PC-3 (cell line): ENCODE measurements around the gene SHROOM1. TPM values are rescaled to one million over a fixed set of nuclear protein-coding genes. Genes with fewer than 3 reads are reported as not detected.
A peak's percentile ranks its signal among the peaks of the same experiment; 100 is the strongest.

ENCODE experiments used
- ATAC-seq: fragments of 200-7000 bp; cut with Tn5 transposase; 2 replicates; pipeline ENCODE4 v1.9.1; 2020; ENCODE audit warnings: mild to moderate bottlenecking, moderate library complexity
- BruUV-seq: library from RNA; stranded (reverse); fragments of 400-500 nt; replicated peaks from 2 replicates; lab custom pipeline; 2021; lab: Mats Ljungman, UMichigan
- CTCF ChIA-PET: fragments of 300-600 bp; sonication (Branson Sonifier 250); formaldehyde crosslinking; loops from one replicate; lab custom pipeline; 2022; ENCODE audit warnings: antibody characterized with exemption; lab: Charles Lee
- POLR2A ChIA-PET: fragments of 300-600 bp; sonication (Branson Sonifier 250); formaldehyde crosslinking; loops from one replicate; lab custom pipeline; 2022; ENCODE audit warnings: antibody characterized with exemption; ENCODE audit not compliant: unreplicated experiment; lab: Charles Lee
- DNase-seq: peaks from one replicate; pipeline ENCODE4 v3.0.0-alpha.2; 2015
- H2AFZ ChIP-seq: fragments of 300-600 bp; sonication (generic); 2 replicates; pipeline ENCODE4 v1.6.0; 2016; ENCODE audit warnings: antibody characterized with exemption, low read length
- H3F3A ChIP-seq: fragments of 300-600 bp; sonication (generic); one replicate; pipeline ENCODE4 v1.6.0; 2017; ENCODE audit warnings: antibody characterized with exemption, low read length, control low read depth, mild to moderate bottlenecking; ENCODE audit not compliant: unreplicated experiment
- H3K27ac ChIP-seq: fragments of 300-600 bp; sonication (generic); 2 replicates; pipeline ENCODE4 v1.5.1; 2016; ENCODE audit warnings: mild to moderate bottlenecking, low read length
- H3K27me3 ChIP-seq: fragments of 300-600 bp; sonication (generic); 2 replicates; pipeline ENCODE4 v1.6.1; 2016; ENCODE audit warnings: low read length, mixed read lengths
- H3K36me3 ChIP-seq: fragments of 300-600 bp; sonication (generic); 2 replicates; pipeline ENCODE4 v1.6.1; 2016; ENCODE audit warnings: low read depth, mixed run types, low read length, mixed read lengths
- H3K4me1 ChIP-seq: fragments of 300-600 bp; sonication (generic); 2 replicates; pipeline ENCODE4 v1.5.1; 2016; ENCODE audit warnings: low read length; ENCODE audit not compliant: insufficient read depth
- H3K4me2 ChIP-seq: fragments of 300-600 bp; sonication (generic); 2 replicates; pipeline ENCODE4 v1.6.0; 2016; ENCODE audit warnings: low read length
- H3K4me3 ChIP-seq: fragments of 300-600 bp; sonication (generic); 2 replicates; pipeline ENCODE4 v1.5.1; 2016; ENCODE audit warnings: mild to moderate bottlenecking, low read length, mixed read lengths
- H3K79me2 ChIP-seq: fragments of 300-600 bp; sonication (generic); 2 replicates; pipeline ENCODE4 v1.6.1; 2017; ENCODE audit warnings: low read length, mixed read lengths
- H3K9ac ChIP-seq: fragments of 300-600 bp; sonication (generic); 2 replicates; pipeline ENCODE4 v1.6.0; 2016; ENCODE audit warnings: mild to moderate bottlenecking, low read length
- H3K9me2 ChIP-seq: fragments of 300-600 bp; sonication (generic); replicated peaks from 2 replicates; pipeline ENCODE4 v1.6.1; 2016; ENCODE audit warnings: mixed run types, low read length, mixed read lengths
- H3K9me3 ChIP-seq: fragments of 300-600 bp; sonication (generic); 2 replicates; pipeline ENCODE4 v1.6.1; 2016; ENCODE audit warnings: low read length, mixed read lengths
- H4K20me1 ChIP-seq: fragments of 300-600 bp; sonication (generic); 2 replicates; pipeline ENCODE4 v1.6.1; 2016; ENCODE audit warnings: low read length, mixed read lengths
- CTCF ChIP-seq: fragments of 300-600 bp; sonication (generic); conservative IDR thresholded peaks from 2 replicates; pipeline ENCODE4 v1.5.1; 2017; ENCODE audit warnings: antibody characterized with exemption, low read depth, mild to moderate bottlenecking, low read length
- EZH2 ChIP-seq: fragments of 300-600 bp; sonication (generic); IDR thresholded peaks from one replicate; pipeline ENCODE4 v1.6.1; 2017; ENCODE audit warnings: antibody characterized with exemption, mild to moderate bottlenecking, low read length; ENCODE audit not compliant: unreplicated experiment
- EZH2phosphoT487 ChIP-seq: fragments of 300-600 bp; sonication (generic); IDR thresholded peaks from 2 replicates; pipeline ENCODE4 v1.6.1; 2018; ENCODE audit warnings: mild to moderate bottlenecking, antibody characterized with exemption, low read length, borderline replicate concordance
- intact Hi-C: fragments of 100-400 bp; cut with micrococcal nuclease; formaldehyde crosslinking; loops from 2 replicates; pipeline ENCODE4 v1.9.0; 2023
- total RNA-seq: library from RNA; depleted of rRNA; stranded (reverse); fragments of >200 nt; gene quantifications from 2 replicates; pipeline ENCODE4 v1.2.3, GENCODE V29; 2014

Gene SHROOM1
- total RNA-seq, 1 experiment from 2014 or later: 13.6 TPM

- no peak overlapping the region for H2AFZ ChIP-seq
These were observed 18.2 kb downstream of the SHROOM1 start for GRCh38 chr5:132812123-132812765.

GRCh38 chr5:132810605-132811004 is 19.8 kb downstream of the SHROOM1 start:
- no peaks in the 10 kb centered on the region for H3K9me2 ChIP-seq
- H3K4me3 ChIP-seq: no peak overlapping the region
- no peak for TF ChIP-seq CTCF
- TF ChIP-seq EZH2phosphoT487: no peak
- TF ChIP-seq EZH2: no peak
- peaks cover 5% of the 10 kb centered on the region; the same call in 1 of the 2 replicates for H3K4me1 ChIP-seq
- CTCF ChIA-PET: no interaction called here
- H3K9ac ChIP-seq: no peak overlapping the region
- H3F3A ChIP-seq: no peaks in the 10 kb centered on the region
- no TSS peak for BruUV-seq
- no peaks in the 10 kb centered on the region for H3K27me3 ChIP-seq
- H3K27ac ChIP-seq: no peak overlapping the region
- POLR2A ChIA-PET: no interaction called here
- H3K36me3 ChIP-seq: no peaks in the 10 kb centered on the region
- H4K20me1 ChIP-seq: no peaks in the 10 kb centered on the region
- DNase-seq: no peak
- no peak overlapping the region for H2AFZ ChIP-seq
- intact Hi-C loops: no loop called here
- no peaks in the 10 kb centered on the region for H3K9me3 ChIP-seq
- no peak for ATAC-seq
- H3K79me2 ChIP-seq: no peaks in the 10 kb centered on the region
- no peak overlapping the region for H3K4me2 ChIP-seq

More at GRCh38 chr5:132812123-132812765, 18.2 kb downstream of the SHROOM1 start:
- H3K36me3 ChIP-seq: no peaks in the 10 kb centered on the region
- H3K9me2 ChIP-seq: no peaks in the 10 kb centered on the region
- ATAC-seq: no peak
- no peak overlapping the region for H3K27ac ChIP-seq
- H3K4me1 ChIP-seq: peaks cover 5% of the 10 kb centered on the region; the same call in 1 of the 2 replicates
- TF ChIP-seq EZH2: no peak
- TF ChIP-seq CTCF: no peak
- no peak for TF ChIP-seq EZH2phosphoT487
- no peaks in the 10 kb centered on the region for H3K79me2 ChIP-seq
- peak overlapping the region; percentile 64; the same call in 1 of the 2 replicates for H3K4me3 ChIP-seq
- peak overlapping the region; percentile 81; the same call in 1 of the 2 replicates for H3K4me2 ChIP-seq
- no peaks in the 10 kb centered on the region for H3K9me3 ChIP-seq
- H3F3A ChIP-seq: no peaks in the 10 kb centered on the region
- CTCF ChIA-PET: interaction anchor here (0.6 kb wide), 1 partner anchor 58 kb away, joined by 5 read pairs; no protein-coding TSS in a partner anchor
- H3K27me3 ChIP-seq: no peaks in the 10 kb centered on the region
- no peaks in the 10 kb centered on the region for H4K20me1 ChIP-seq
- intact Hi-C loops: no loop called here
- H3K9ac ChIP-seq: no peak overlapping the region
- POLR2A ChIA-PET: no interaction called here
- BruUV-seq: no TSS peak
- DNase-seq: no peak

- H3K9me2 ChIP-seq: no peaks in the 10 kb centered on the region
- H3K36me3 ChIP-seq: no peaks in the 10 kb centered on the region
- TF ChIP-seq CTCF: no peak
- no peak for TF ChIP-seq EZH2
- TF ChIP-seq EZH2phosphoT487: no peak
- no peak overlapping the region for H3K4me2 ChIP-seq
- peaks cover 5% of the 10 kb centered on the region; the same call in 1 of the 2 replicates for H3K4me1 ChIP-seq
- no TSS peak for BruUV-seq
- ChIA-PET POLR2A (no interaction called here), CTCF (no interaction called here)
- no peaks in the 10 kb centered on the region for H3K79me2 ChIP-seq
- H3K27me3 ChIP-seq: no peaks in the 10 kb centered on the region
- ATAC-seq: no peak
- H3F3A ChIP-seq: no peaks in the 10 kb centered on the region
- H2AFZ ChIP-seq: no peak overlapping the region
- intact Hi-C loops: no loop called here
- H4K20me1 ChIP-seq: no peaks in the 10 kb centered on the region
- H3K9me3 ChIP-seq: no peaks in the 10 kb centered on the region
- H3K9ac ChIP-seq: no peak overlapping the region
- no peak for DNase-seq
- H3K4me3 ChIP-seq: no peak overlapping the region
- no peak overlapping the region for H3K27ac ChIP-seq
These were observed 21.6 kb downstream of the SHROOM1 start for GRCh38 chr5:132808866-132809265.
